ENCODE measurements around the gene ANKS1B.
A peak's percentile ranks its signal among the peaks of the same experiment; 100 is the strongest.

The ANKS1B gene

GRCh38 chr12:98893126-98893674 lies 1091.5 kb downstream of the ANKS1B start:
- H3K27ac ChIP-seq (ENCODE audit: extremely low read depth, low read depth, low read length), result no peak overlapping the region
- ChIA-PET POLR2A (no interaction called here), CTCF (interaction anchor here (0.5 to 1.0 kb wide), 3 partner anchors 21 to 199 kb away, joined by 3 to 4 read pairs (median 3); no protein-coding TSS in a partner anchor)
- TF ChIP-seq, protein P1, sequence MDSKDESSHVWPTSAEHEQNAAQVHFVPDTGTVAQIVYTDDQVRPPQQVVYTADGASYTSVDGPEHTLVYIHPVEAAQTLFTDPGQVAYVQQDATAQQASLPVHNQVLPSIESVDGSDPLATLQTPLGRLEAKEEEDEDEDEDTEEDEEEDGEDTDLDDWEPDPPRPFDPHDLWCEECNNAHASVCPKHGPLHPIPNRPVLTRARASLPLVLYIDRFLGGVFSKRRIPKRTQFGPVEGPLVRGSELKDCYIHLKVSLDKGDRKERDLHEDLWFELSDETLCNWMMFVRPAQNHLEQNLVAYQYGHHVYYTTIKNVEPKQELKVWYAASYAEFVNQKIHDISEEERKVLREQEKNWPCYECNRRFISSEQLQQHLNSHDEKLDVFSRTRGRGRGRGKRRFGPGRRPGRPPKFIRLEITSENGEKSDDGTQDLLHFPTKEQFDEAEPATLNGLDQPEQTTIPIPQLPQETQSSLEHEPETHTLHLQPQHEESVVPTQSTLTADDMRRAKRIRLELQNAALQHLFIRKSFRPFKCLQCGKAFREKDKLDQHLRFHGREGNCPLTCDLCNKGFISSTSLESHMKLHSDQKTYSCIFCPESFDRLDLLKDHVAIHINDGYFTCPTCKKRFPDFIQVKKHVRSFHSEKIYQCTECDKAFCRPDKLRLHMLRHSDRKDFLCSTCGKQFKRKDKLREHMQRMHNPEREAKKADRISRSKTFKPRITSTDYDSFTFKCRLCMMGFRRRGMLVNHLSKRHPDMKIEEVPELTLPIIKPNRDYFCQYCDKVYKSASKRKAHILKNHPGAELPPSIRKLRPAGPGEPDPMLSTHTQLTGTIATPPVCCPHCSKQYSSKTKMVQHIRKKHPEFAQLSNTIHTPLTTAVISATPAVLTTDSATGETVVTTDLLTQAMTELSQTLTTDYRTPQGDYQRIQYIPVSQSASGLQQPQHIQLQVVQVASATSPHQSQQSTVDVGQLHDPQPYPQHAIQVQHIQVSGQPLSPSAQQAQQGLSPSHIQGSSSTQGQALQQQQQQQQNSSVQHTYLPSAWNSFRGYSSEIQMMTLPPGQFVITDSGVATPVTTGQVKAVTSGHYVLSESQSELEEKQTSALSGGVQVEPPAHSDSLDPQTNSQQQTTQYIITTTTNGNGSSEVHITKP (tag by site-specific recombination; IDR thresholded peaks at IDR 0.05), result peak; percentile 62; the same call in 1 of the 2 replicates
- peak; percentile 72 for TF ChIP-seq OSR2 (tag by site-specific recombination; IDR thresholded peaks at IDR 0.05)
- no peak for TF ChIP-seq ZBTB7A (tag by site-specific recombination; IDR thresholded peaks at IDR 0.05; ENCODE audit: low read depth)
- no peaks in the 10 kb centered on the region for H3K9me3 ChIP-seq (ENCODE audit: control insufficient read depth, insufficient read depth, low read depth, low read length)
- peaks cover 10% of the 10 kb centered on the region for H3K4me1 ChIP-seq (ENCODE audit: control insufficient read depth, insufficient read depth, low read length)
- no peaks in the 10 kb centered on the region for H3K36me3 ChIP-seq (ENCODE audit: control insufficient read depth in 2 of 2, insufficient read depth in 1 of 2, low read length in 2 of 2)
- H3K4me3 ChIP-seq (ENCODE audit: low read depth, low read length), result peak overlapping the region; percentile 47

DNA sequence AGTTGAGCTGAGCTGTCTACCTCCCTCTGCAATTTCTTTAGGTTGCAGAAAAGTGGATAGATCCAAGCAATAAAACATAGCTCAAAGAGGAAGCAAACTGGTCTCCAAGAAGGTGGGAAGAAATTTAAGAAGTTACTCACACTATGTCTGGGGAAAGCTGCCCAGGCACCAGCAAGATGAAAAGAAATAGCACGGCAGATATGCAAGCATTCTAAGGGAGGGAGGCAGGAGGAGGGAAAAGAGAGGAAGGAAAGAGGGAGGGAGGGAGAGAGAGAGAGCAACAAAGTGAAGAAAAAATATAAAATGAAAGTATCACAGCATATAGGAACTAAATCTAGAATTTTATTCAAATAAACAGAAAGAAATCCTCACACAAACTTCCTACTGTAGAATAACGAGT lies 1099.0 kb downstream of the ANKS1B start:
- no peak for TF ChIP-seq ZNF132 (tag by site-specific recombination; IDR thresholded peaks at IDR 0.05; ENCODE audit: borderline replicate concordance)
- TF ChIP-seq ZNF830 (tag by site-specific recombination; IDR thresholded peaks at IDR 0.05; ENCODE audit: low read depth), result no peak
- no peak for TF ChIP-seq ZNF621 (tag by site-specific recombination; IDR thresholded peaks at IDR 0.05)
- TF ChIP-seq, protein P2, sequence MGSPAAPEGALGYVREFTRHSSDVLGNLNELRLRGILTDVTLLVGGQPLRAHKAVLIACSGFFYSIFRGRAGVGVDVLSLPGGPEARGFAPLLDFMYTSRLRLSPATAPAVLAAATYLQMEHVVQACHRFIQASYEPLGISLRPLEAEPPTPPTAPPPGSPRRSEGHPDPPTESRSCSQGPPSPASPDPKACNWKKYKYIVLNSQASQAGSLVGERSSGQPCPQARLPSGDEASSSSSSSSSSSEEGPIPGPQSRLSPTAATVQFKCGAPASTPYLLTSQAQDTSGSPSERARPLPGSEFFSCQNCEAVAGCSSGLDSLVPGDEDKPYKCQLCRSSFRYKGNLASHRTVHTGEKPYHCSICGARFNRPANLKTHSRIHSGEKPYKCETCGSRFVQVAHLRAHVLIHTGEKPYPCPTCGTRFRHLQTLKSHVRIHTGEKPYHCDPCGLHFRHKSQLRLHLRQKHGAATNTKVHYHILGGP (tag by site-specific recombination; IDR thresholded peaks at IDR 0.05), result no peak
- TF ChIP-seq ZNF248 (tag by site-specific recombination; IDR thresholded peaks at IDR 0.05), result no peak
- TF ChIP-seq ZNF768 (tag by site-specific recombination; IDR thresholded peaks at IDR 0.05), result no peak
- TF ChIP-seq ZNF223 (tag by site-specific recombination; IDR thresholded peaks at IDR 0.05), result no peak
- no peak for TF ChIP-seq KLF16 (tag by site-specific recombination; IDR thresholded peaks at IDR 0.05)
- TF ChIP-seq, protein P3, sequence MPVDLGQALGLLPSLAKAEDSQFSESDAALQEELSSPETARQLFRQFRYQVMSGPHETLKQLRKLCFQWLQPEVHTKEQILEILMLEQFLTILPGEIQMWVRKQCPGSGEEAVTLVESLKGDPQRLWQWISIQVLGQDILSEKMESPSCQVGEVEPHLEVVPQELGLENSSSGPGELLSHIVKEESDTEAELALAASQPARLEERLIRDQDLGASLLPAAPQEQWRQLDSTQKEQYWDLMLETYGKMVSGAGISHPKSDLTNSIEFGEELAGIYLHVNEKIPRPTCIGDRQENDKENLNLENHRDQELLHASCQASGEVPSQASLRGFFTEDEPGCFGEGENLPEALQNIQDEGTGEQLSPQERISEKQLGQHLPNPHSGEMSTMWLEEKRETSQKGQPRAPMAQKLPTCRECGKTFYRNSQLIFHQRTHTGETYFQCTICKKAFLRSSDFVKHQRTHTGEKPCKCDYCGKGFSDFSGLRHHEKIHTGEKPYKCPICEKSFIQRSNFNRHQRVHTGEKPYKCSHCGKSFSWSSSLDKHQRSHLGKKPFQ (tag by site-specific recombination; IDR thresholded peaks at IDR 0.05), result no peak
- TF ChIP-seq ZNF670 (tag by site-specific recombination; IDR thresholded peaks at IDR 0.05; ENCODE audit: low read depth), result no peak
- no peak for TF ChIP-seq KLF9 (tag by site-specific recombination; IDR thresholded peaks at IDR 0.05; ENCODE audit: low read depth)
- H3K36me3 ChIP-seq (ENCODE audit: control insufficient read depth in 2 of 2, insufficient read depth in 1 of 2, low read length in 2 of 2), result no peaks in the 10 kb centered on the region
- no peak overlapping the region for H3K27ac ChIP-seq (ENCODE audit: extremely low read depth, low read depth, low read length)
- H3K4me3 ChIP-seq (ENCODE audit: low read depth, low read length), result no peak overlapping the region
- POLR2A ChIA-PET, result no interaction called here
- H3K9me3 ChIP-seq (ENCODE audit: control insufficient read depth, insufficient read depth, low read depth, low read length), result no peaks in the 10 kb centered on the region
- CTCF ChIA-PET, result interaction anchor here (0.6 kb wide), 1 partner anchor 942 kb away, joined by 3 read pairs; no protein-coding TSS in a partner anchor
- H3K4me1 ChIP-seq (ENCODE audit: control insufficient read depth, insufficient read depth, low read length), result no peaks in the 10 kb centered on the region

DNA sequence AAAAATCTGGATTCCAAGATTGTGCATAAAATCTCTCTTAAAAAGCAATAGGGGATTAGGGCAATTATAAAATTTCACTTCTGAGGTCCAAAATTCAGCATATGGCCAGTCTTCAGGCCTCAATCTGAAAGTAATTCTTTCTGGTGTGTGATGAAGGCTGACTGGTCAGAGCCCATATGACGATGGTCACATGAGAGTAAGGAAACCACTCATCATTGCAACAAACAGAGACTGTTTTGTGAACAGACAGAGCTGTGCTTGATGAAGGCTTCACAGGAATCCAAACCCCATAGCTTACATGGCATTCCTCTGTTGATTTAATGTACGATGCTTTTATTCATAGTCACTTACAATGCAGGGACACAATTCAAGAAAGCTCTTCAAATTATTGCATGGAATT lies 1101.5 kb downstream of the ANKS1B start:
- Histone ChIP-seq H3K9me3 (ENCODE audit: control insufficient read depth, insufficient read depth, low read depth, low read length) (no peaks in the 10 kb centered on the region), H3K4me3 (ENCODE audit: low read depth, low read length) (no peak overlapping the region), H3K27ac (ENCODE audit: extremely low read depth, low read depth, low read length) (no peak overlapping the region), H3K36me3 (ENCODE audit: control insufficient read depth in 2 of 2, insufficient read depth in 1 of 2, low read length in 2 of 2) (no peaks in the 10 kb centered on the region), H3K4me1 (ENCODE audit: control insufficient read depth, insufficient read depth, low read length) (no peaks in the 10 kb centered on the region)
- POLR2A ChIA-PET, result no interaction called here
- CTCF ChIA-PET, result no interaction called here
- no peak for TF ChIP-seq ZNF521 (tag by site-specific recombination; IDR thresholded peaks at IDR 0.05)
- TF ChIP-seq ZNF433 (tag by site-specific recombination; IDR thresholded peaks at IDR 0.05; ENCODE audit: low read depth), result no peak
- no peak for TF ChIP-seq ZNF510 (tag by site-specific recombination; IDR thresholded peaks at IDR 0.05; ENCODE audit: insufficient replicate concordance)
- TF ChIP-seq TRIM28 (IDR thresholded peaks at IDR 0.05; ENCODE audit: borderline replicate concordance, low read length), result no peak
- TF ChIP-seq, protein P4, sequence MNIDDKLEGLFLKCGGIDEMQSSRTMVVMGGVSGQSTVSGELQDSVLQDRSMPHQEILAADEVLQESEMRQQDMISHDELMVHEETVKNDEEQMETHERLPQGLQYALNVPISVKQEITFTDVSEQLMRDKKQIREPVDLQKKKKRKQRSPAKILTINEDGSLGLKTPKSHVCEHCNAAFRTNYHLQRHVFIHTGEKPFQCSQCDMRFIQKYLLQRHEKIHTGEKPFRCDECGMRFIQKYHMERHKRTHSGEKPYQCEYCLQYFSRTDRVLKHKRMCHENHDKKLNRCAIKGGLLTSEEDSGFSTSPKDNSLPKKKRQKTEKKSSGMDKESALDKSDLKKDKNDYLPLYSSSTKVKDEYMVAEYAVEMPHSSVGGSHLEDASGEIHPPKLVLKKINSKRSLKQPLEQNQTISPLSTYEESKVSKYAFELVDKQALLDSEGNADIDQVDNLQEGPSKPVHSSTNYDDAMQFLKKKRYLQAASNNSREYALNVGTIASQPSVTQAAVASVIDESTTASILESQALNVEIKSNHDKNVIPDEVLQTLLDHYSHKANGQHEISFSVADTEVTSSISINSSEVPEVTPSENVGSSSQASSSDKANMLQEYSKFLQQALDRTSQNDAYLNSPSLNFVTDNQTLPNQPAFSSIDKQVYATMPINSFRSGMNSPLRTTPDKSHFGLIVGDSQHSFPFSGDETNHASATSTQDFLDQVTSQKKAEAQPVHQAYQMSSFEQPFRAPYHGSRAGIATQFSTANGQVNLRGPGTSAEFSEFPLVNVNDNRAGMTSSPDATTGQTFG (tag by site-specific recombination; IDR thresholded peaks at IDR 0.05; ENCODE audit: borderline replicate concordance), result no peak
- no peak for TF ChIP-seq ZNF146 (tag by site-specific recombination; IDR thresholded peaks at IDR 0.05)
- TF ChIP-seq, protein P5, sequence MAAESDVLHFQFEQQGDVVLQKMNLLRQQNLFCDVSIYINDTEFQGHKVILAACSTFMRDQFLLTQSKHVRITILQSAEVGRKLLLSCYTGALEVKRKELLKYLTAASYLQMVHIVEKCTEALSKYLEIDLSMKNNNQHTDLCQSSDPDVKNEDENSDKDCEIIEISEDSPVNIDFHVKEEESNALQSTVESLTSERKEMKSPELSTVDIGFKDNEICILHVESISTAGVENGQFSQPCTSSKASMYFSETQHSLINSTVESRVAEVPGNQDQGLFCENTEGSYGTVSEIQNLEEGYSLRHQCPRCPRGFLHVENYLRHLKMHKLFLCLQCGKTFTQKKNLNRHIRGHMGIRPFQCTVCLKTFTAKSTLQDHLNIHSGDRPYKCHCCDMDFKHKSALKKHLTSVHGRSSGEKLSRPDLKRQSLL (tag by site-specific recombination; IDR thresholded peaks at IDR 0.05), result no peak
- TF ChIP-seq ZFP3 (tag by site-specific recombination; IDR thresholded peaks at IDR 0.05; ENCODE audit: low read depth), result no peak

Measured in HEK293 (cell line).